ENCODE data around the gene MGAT1. TPM values are rescaled to one million over a fixed set of nuclear protein-coding genes. Genes with fewer than 3 reads are reported as not detected.

Gene MGAT1
- total and polyA plus RNA-seq, 2 of the 8 experiments (the other 6 are each of a cell fraction or from before 2014, with no cell fraction given), result 66.8 to 77.0 TPM

GRCh38 chr5:180825768-180826525 lies 23.3 kb upstream of the MGAT1 start (continued):
- TF ChIP-seq ATF2 (IDR thresholded peaks at IDR 0.05; ENCODE audit: low read length) (no peak), TAF1 (IDR thresholded peaks at IDR 0.05; ENCODE audit: low read depth, low read length) (no peak), POLR2A (IDR thresholded peaks at IDR 0.05; ENCODE audit: control extremely low read depth in 1 of 2, low read depth in 2 of 2, low read length in 2 of 2) (no peak), KDM4A (IDR thresholded peaks at IDR 0.05; ENCODE audit: low read depth, low read length, severe bottlenecking) (no peak), FOSL1 (IDR thresholded peaks at IDR 0.05; ENCODE audit: insufficient read depth, low read depth, low read length) (no peak), TAF7 (optimal IDR thresholded peaks at IDR 0.05; ENCODE audit: borderline replicate concordance, low read depth, low read length) (no peak), CTBP2 (IDR thresholded peaks at IDR 0.05; ENCODE audit: borderline replicate concordance, insufficient read depth, insufficient read length, low read length) (no peak)
- TF ChIP-seq, protein P1, sequence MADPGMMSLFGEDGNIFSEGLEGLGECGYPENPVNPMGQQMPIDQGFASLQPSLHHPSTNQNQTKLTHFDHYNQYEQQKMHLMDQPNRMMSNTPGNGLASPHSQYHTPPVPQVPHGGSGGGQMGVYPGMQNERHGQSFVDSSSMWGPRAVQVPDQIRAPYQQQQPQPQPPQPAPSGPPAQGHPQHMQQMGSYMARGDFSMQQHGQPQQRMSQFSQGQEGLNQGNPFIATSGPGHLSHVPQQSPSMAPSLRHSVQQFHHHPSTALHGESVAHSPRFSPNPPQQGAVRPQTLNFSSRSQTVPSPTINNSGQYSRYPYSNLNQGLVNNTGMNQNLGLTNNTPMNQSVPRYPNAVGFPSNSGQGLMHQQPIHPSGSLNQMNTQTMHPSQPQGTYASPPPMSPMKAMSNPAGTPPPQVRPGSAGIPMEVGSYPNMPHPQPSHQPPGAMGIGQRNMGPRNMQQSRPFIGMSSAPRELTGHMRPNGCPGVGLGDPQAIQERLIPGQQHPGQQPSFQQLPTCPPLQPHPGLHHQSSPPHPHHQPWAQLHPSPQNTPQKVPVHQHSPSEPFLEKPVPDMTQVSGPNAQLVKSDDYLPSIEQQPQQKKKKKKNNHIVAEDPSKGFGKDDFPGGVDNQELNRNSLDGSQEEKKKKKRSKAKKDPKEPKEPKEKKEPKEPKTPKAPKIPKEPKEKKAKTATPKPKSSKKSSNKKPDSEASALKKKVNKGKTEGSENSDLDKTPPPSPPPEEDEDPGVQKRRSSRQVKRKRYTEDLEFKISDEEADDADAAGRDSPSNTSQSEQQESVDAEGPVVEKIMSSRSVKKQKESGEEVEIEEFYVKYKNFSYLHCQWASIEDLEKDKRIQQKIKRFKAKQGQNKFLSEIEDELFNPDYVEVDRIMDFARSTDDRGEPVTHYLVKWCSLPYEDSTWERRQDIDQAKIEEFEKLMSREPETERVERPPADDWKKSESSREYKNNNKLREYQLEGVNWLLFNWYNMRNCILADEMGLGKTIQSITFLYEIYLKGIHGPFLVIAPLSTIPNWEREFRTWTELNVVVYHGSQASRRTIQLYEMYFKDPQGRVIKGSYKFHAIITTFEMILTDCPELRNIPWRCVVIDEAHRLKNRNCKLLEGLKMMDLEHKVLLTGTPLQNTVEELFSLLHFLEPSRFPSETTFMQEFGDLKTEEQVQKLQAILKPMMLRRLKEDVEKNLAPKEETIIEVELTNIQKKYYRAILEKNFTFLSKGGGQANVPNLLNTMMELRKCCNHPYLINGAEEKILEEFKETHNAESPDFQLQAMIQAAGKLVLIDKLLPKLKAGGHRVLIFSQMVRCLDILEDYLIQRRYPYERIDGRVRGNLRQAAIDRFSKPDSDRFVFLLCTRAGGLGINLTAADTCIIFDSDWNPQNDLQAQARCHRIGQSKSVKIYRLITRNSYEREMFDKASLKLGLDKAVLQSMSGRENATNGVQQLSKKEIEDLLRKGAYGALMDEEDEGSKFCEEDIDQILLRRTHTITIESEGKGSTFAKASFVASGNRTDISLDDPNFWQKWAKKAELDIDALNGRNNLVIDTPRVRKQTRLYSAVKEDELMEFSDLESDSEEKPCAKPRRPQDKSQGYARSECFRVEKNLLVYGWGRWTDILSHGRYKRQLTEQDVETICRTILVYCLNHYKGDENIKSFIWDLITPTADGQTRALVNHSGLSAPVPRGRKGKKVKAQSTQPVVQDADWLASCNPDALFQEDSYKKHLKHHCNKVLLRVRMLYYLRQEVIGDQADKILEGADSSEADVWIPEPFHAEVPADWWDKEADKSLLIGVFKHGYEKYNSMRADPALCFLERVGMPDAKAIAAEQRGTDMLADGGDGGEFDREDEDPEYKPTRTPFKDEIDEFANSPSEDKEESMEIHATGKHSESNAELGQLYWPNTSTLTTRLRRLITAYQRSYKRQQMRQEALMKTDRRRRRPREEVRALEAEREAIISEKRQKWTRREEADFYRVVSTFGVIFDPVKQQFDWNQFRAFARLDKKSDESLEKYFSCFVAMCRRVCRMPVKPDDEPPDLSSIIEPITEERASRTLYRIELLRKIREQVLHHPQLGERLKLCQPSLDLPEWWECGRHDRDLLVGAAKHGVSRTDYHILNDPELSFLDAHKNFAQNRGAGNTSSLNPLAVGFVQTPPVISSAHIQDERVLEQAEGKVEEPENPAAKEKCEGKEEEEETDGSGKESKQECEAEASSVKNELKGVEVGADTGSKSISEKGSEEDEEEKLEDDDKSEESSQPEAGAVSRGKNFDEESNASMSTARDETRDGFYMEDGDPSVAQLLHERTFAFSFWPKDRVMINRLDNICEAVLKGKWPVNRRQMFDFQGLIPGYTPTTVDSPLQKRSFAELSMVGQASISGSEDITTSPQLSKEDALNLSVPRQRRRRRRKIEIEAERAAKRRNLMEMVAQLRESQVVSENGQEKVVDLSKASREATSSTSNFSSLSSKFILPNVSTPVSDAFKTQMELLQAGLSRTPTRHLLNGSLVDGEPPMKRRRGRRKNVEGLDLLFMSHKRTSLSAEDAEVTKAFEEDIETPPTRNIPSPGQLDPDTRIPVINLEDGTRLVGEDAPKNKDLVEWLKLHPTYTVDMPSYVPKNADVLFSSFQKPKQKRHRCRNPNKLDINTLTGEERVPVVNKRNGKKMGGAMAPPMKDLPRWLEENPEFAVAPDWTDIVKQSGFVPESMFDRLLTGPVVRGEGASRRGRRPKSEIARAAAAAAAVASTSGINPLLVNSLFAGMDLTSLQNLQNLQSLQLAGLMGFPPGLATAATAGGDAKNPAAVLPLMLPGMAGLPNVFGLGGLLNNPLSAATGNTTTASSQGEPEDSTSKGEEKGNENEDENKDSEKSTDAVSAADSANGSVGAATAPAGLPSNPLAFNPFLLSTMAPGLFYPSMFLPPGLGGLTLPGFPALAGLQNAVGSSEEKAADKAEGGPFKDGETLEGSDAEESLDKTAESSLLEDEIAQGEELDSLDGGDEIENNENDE (IDR thresholded peaks at IDR 0.05; ENCODE audit: insufficient replicate concordance, low read length), result no peak
